HG03108 (cell line): ENCODE results near the gene PTPRU.

Source experiments
- ATAC-seq: cut with Tn5 transposase; IDR thresholded peaks from one replicate; pipeline ENCODE4 v1.9.1; 2021; ENCODE audit warnings: moderate library complexity; ENCODE audit not compliant: unreplicated experiment

Gene PTPRU

DNA sequence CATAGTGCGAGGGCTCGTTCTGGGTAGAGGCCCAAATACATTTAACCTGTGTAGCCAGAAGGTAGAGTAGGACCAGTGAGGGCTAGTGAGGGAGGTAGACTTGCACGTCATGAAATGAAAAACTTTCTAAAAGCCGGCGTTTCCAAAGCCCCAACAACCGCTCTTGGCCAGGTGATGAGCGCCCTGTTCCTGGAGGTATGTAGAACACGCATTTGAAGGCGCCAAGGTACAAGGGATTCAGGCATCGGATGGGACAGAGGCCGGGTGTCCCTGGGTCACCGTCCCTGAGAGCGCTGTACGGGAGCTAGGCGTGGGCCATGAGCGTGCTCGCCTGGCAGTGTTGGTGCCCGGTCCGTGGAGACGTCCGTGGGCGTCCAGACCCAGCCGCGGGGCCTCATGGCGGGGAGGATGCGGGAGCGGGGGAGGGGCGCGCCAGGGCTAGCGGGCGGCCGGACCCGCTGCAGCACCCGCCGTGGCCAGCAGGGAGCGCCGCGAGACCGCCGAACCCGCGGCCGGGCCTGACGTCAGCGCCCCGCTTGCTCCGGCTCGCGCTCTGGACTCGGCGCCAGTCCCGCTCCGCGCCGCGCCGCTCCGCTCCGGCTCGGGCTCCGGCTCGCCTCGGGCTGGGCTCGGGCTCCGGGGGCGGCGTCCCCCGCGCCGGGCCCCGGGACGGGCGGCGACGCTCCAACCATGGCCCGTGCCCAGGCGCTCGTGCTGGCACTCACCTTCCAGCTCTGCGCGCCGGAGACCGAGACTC, at the start of gene PTPRU:
Gene PTPRU (plus strand): TSS at position 568 of the 757 bp plus-strand sequence. CDS start 123 bp downstream, at position 691.
- ATAC-seq = peak; percentile 59

- no peak for ATAC-seq
These were observed 49.6 kb upstream of the PTPRU start for GRCh38 chr1:29186707-29187106.

GRCh38 chr1:29190718-29191117, 45.6 kb upstream of the PTPRU start:
- no peak for ATAC-seq

DNA sequence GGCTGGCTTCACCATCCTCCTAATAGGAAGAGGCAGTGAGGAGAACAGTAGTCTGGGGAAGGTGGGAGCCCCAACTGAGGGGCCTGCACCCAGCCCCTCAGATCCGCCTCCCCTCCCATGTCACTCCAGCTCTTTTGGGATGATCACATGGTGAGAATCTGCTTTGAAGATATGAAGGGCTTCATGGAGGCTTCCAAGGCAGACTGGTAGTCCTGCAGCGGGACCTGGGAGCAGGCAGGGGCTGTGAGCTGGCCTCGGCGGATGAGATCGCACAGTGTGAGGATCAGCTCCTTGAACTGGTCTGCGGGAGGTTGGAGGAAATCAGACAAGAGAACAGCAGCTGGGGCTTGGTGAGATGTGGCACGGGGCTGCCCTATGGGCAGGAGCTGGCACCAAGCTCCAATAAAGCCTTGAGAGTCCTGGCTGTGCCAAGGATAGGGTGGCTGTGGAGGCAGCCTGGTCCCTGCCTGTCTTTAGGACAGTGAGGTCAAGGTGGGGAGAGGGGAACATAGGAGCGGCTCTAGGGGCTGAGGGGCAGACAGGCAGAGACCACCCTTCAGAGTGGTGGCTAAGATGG, 42.4 kb upstream of the PTPRU start:
- ATAC-seq = no peak

GRCh38 chr1:29195881-29196291, 40.4 kb upstream of the PTPRU start:
- no peak for ATAC-seq

DNA sequence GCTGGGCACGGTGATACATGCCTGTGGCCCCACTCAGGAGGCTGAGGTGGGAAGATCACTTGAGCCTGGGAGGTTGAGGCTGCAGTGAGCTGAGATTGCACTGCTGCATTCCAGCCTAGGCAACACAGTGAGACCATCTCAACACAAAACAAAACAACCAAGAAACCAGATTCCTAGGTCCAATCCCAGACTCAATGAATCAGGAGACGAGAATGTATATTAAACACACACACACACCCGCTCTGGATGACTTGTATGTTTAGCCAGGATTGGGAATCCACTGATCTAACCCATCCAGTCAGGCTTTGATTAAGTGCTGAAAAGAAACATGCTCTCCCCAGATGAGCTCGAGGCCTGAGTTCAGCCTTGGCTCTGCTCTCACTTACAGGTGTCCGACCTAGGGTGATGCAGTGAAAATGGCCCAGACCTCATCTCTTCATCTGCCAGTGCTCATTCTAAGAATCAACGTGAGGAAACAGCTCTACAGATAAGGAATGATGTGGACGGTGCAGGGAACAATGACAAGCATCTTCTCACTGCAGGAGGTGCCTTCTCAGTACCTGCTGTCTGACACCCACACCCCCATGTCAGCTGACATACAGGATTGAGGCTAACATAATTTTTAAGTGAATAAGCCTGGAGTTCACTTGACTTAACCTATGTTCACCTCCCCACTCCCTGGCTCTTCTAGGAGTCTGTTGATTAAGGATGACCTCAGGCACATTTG, 39.3 kb upstream of the PTPRU start:
- ATAC-seq = no peak

GRCh38 chr1:29197590-29197924, 38.8 kb upstream of the PTPRU start:
- no peak for ATAC-seq

DNA sequence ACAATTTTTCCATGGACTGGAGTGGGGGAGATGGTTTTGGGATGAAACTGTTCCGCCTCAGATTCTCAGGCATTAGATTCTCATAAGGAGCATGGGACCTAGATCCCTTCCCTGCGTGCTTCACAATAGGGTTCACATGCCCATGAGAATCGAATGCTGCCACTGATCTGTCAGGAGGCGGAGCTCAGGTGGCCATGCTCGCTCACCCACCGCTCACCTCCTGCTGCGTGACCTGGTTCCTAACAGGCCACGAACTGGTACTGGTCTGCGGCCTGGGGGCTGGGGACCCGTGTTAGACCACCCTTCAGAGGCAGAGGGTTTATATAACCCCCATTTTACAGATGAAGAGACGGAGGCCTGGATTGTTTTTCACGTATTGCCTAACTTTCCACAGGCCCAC, 38.3 kb upstream of the PTPRU start:
- no peak for ATAC-seq

- ATAC-seq = no peak
These were observed 35.3 kb upstream of the PTPRU start for GRCh38 chr1:29200906-29201594.

- ATAC-seq = no peak
These were observed 34.7 kb upstream of the PTPRU start for GRCh38 chr1:29201595-29202051.

DNA sequence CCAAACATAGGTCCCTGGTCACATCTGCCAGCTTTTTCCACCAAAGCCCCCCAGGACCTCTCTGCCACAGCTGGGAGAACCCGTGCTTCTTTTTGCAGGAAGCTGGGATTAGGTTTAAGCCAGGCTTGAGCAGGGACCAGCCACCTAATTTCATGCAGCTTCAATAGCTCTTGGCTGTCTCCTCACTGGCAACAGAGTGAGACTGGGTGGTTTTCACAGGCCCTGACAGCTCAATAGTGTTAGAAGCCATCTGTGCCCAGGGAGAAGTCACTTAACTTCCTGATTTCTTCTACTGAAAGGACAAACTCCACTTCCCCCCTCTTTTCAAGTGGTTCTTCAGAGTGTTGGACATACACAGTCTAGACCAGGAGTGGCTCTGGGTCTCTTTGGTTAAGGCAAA, 34.3 kb upstream of the PTPRU start:
- ATAC-seq = no peak

- ATAC-seq = no peak
These were observed 33.6 kb upstream of the PTPRU start for GRCh38 chr1:29202584-29203340.

DNA sequence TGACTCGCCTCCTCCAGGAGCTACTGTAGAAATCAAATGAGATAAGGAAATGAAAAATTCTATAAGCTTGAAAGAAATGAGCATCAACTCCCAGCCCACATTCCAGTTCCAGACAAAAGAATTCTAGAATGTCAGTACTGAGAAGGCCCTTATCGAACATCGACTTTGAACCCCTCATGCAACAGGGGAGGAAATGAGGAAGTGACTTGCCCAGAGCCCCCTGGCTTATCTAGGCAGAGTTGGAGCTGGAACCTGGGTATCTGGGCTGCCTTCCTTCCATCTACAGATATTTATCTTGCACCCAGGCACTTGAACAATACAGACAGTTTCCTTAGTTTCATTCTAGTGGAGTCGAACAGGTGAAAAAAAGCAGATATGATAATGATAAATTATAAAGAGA, 27.9 kb upstream of the PTPRU start:
- ATAC-seq = no peak

DNA sequence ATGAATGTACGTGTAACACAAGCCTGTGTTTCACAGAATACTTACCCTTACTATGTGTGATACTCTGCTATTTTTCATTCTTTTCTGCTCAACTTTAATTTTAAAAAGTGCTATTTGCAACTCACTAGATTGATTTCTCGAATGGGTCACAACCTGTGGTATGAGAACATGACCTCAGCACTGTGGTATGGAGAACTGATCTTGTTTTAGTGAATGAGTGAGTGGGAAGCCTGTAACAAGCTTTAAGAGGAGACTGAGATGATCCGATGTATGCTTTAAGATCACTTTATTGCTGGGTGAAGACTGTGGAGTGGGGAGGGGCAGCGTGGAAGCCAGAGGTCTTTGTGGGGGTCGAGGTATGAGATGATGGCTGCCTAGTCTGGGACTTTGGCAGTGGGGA, 27.1 kb upstream of the PTPRU start:
- ATAC-seq = no peak

DNA sequence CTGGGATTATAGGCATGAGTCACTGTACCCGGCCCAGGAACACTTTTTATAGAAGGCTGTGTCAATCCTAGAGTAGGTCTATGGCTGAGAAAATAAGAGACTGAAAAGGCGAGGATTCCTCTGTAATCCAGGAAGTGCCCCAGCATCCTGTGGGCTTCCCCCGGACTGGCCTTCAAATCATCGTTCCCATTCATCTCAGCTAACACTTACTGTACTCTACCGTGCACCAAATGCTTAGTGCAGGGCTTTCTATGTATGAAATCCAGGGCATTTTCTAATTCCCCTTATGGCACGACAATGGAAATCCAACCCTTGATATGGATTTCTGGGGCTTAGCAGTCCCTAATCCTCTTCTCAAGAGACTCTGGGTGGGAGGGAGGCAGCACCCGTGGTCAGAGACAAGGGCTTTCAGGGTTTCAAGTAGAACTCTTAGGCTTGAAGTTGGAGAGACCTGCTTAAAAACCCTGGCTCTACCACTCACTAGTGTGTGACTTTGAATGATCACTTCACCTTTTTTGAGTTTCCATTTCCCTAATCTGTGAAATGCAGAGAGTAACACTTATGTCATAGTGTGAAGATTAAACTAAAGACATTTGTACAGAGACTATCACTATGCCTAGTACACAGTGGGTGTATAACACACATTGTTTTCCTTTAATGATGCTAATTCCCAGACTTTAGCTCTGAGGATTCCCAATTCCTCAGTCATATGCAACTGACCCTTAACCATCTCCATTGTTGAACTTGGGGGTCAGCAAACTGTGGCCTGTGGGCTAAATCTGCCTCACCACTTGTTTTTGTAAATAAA, 25.8 kb upstream of the PTPRU start:
- no peak for ATAC-seq

DNA sequence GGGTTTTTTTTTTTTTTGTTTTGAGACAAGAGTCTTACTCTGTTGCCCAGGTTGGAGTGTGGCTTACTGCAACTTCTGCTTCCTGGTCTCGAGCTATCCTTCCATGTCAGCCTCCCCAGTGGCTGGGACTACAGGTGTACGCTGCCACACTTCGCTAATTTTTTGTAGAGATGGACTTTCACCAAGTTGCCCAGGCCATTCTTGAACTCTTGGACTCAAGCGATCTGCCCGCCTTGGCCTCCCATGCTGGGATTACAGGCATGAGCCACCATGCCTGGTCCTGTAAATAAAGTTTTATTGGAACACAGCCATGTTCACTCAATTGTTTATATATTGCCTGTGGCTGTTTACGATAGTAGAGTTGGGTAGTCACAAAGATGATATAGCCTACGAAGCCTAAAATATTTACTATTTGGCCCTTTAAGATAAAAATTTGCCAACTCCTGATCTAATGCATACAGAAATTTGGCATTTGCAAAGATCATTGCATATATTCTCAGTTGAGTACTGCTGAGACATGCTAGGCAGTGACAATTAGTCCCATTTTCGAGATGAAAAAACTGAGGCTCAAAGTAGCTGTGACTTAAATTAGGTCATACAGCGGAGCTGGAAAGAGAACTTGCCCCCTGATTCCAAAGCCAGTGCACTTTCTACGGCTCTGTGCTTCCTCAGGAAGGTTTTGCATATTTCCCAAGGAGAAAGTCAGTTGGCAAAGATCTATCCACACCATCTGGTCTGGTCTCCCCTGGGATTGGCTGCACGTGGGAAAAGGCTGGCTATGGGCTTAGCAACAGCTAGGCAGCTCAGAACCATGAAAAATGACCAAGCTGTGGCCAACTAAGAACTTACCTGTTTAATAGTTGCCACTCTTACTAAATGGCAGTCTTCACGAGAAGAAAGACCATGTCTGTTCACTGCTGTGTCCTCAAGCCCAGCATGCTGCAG, 25.0 kb upstream of the PTPRU start:
- ATAC-seq = no peak

DNA sequence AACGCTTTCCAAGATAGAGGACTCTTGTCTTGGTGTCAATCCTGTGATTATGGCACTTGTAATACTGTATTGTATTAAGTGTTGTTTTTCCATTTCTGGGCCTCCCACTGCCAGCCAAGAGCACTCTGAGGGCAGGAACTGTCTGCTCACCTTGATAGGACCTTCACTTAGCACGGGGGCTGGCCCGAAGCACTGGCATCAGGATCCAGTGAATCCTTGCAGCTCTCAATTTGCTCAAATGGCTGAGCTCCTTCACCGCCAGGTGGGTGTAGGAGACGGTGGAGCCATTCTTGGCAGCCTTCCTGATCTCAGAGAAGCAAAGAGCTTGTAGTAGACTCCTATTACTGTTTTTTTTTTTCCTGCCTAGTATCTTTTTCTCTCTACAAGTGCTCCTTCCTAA, 23.3 kb upstream of the PTPRU start:
- ATAC-seq = no peak

GRCh38 chr1:29217633-29218032, 18.7 kb upstream of the PTPRU start:
- no peak for ATAC-seq

- no peak for ATAC-seq
These were observed 18.1 kb upstream of the PTPRU start for GRCh38 chr1:29218223-29218622.
